ENCODE results near the gene TMEM200B.
"Not testable (repeated sequence)": the region's sequence is repeated elsewhere in the genome, so short reads cannot be mapped to it uniquely, and the experiment has no call there.

TMEM200B gene

GRCh38 chr1:29123887-29124365 lies at the start of gene TMEM200B:
TMEM200B (minus strand) TSS chr1:29123903; CDS start chr1:29121828, 2,075 bp downstream.
- no peak for DNase-seq (ENCODE audit: extremely low read depth in 1 of 2, low read depth in 1 of 2)

DNA sequence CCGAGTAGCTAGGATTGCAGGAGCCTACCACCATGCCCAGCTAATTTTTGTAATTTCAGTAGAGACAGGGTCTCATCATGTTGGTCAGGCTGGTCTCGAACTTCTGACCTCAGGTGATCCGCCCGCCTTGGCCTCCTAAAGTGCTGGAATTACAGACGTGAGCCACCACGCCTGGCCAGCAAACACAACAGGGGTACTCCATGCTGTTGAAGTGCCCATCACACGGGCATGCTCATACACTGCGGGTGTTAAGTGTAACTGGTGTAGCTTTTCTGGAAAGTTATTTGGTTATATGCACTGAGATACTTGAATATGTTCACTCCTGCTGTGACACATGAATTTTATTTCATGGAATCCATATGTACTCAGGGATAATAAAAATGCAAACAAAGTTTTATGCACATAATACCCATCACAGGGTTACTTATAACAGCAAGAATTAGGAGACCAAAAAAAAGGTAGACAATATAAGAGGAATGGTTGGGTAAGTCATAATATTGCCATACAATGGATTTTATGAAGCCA lies 48.8 kb upstream of the TMEM200B start:
- no peak for DNase-seq (ENCODE audit: extremely low read depth in 1 of 2, low read depth in 1 of 2)

GRCh38 chr1:29171521-29171920 lies 47.8 kb upstream of the TMEM200B start:
- DNase-seq (ENCODE audit: extremely low read depth in 1 of 2, low read depth in 1 of 2): no peak

- no peak for DNase-seq (ENCODE audit: extremely low read depth in 1 of 2, low read depth in 1 of 2)
Observed at GRCh38 chr1:29171089-29171488, 47.4 kb upstream of the TMEM200B start.

DNA sequence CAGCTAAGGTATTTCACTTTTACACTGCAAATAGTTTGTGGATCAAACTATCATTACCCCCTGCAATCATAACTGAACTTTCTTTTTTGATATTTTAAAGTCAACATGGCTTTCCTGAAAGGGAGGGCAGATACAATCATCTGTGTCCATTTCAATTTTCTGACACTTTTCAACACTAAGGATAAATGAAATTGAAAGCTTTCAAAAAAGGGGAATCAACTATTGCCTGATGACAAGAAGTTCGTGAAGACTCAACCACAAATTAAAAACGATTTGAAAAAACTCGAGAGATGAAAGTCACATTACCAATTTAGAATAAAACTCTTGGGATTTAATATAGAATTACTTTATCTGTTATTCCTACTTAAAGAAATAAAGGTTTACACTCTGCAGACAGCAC lies 46.3 kb upstream of the TMEM200B start:
- no peak for DNase-seq (ENCODE audit: extremely low read depth in 1 of 2, low read depth in 1 of 2)

GRCh38 chr1:29167904-29168303 lies 44.2 kb upstream of the TMEM200B start:
- no peak for DNase-seq (ENCODE audit: extremely low read depth in 1 of 2, low read depth in 1 of 2)

GRCh38 chr1:29166291-29166878 lies 42.7 kb upstream of the TMEM200B start:
- no peak for DNase-seq (ENCODE audit: extremely low read depth in 1 of 2, low read depth in 1 of 2)

GRCh38 chr1:29164588-29164987 lies 40.9 kb upstream of the TMEM200B start:
- DNase-seq (ENCODE audit: extremely low read depth in 1 of 2, low read depth in 1 of 2): no peak

DNA sequence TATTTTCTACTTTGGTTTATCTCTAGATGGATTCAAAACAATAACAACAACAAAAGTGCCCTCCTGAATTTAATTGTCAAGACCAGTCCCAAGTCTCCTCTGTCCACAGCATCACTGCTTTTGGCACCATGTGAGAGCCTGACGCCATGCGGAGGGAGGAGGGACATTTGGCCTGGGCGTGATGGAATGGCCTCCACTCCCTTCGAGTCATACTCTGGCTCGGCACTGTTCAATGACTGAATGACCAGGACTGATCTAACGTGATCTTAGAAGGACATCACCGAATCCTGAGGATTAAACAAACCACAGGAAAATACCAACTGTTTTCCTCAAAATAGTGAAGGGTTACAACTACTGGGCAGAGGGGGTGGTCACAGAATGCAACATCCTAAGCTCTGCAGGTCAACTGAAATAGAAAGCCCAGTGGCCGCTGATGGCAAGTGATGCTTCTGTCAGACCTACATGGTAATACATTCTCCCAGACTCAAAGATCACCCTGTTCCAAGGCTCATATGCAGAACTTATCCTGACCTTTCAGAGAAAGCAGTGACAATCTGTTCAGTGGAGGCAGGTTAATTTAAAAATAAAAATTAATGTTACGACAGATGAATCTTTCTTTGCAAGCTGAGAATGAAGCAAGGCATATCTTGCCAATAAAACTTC lies 38.9 kb upstream of the TMEM200B start:
- DNase-seq (ENCODE audit: extremely low read depth in 1 of 2, low read depth in 1 of 2): no peak

DNA sequence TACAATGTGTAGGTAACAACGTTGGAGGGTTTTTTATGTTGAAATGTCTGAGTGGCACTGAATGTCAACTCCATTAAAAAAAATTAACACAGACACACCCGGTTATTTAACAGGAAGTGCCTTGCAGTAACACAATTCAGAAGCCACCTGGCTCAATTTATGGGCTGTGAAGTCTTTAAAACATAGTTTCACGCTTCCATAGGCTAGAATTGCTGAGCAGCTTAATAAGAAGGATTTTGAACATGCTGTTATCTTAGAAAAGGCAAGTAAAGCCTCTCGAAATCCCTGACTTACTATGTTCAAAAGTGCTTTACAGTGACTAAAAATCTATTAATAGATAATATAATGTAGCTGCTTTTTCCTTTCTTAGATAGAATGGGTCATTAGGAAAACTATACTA lies 38.3 kb upstream of the TMEM200B start:
- no peak for DNase-seq (ENCODE audit: extremely low read depth in 1 of 2, low read depth in 1 of 2)

DNA sequence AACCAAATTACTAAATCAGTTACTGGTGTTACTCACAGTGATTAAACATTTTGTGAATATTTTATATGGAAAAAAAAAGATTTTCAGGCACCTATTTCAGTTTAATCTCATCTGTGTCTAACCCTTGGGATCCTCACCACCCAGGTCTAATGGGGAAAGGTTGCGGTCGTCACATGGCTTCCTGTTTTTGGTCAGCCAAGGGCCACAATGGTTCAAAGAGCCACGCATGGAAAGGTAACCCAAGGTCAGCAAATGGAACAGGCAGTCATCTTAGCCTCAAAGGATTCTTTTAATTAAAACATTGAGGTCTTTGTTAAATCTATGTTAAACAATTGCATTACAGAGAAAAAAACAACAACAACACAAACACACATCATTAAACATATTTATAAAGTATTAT lies 36.1 kb upstream of the TMEM200B start:
- DNase-seq (ENCODE audit: extremely low read depth in 1 of 2, low read depth in 1 of 2): no peak

DNA sequence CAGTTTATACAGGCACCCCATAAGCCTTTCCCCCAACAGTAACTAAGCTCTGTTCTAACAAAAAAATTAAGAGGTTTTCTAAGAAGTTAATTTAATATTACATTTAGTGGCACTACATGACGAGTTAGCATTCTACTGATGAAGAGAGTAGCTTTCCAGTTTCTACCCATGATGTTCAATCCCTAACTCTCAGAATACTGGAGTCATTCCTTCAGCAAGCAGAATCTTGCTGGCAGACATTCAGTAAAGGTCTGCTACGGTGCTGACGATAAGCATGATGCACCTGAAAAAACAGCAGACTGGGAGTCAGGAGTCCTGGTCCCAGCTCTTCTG lies 33.5 kb upstream of the TMEM200B start:
- DNase-seq (ENCODE audit: extremely low read depth in 1 of 2, low read depth in 1 of 2): no peak

DNA sequence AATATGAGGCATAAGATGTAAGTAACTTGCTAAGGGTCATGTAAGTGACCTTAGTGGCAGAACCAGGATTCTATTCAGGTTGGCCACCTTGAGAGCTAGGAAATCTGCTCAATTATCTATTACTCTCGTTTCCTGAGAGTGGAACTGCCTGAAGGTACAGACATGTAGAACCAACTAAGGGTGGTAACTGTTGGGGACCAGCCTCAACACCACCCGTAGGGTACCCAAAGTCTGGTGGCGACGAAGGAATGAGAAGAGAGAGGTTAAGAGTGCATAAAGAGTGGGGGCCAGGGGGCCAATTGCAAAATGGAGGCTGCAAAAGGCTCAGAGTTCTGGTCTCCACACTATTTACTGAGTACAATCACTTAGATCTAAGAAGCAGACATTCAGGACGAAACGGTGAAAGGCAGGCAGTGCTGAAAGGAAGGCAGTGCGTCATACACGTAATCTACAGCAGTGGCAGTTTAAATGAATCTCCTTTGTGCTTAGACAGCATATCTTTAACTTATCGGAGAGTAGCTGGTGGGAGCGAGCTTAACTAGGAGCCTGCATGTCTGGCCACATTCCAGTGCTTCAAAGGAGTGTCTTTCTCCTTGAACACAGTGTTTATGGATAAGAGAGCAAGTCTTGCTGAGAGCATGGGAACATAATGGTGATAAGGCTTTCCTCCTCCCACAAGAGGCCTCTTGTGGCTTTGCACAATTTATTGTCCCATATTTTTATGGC lies 33.0 kb upstream of the TMEM200B start:
- DNase-seq (ENCODE audit: extremely low read depth in 1 of 2, low read depth in 1 of 2): no peak

DNA sequence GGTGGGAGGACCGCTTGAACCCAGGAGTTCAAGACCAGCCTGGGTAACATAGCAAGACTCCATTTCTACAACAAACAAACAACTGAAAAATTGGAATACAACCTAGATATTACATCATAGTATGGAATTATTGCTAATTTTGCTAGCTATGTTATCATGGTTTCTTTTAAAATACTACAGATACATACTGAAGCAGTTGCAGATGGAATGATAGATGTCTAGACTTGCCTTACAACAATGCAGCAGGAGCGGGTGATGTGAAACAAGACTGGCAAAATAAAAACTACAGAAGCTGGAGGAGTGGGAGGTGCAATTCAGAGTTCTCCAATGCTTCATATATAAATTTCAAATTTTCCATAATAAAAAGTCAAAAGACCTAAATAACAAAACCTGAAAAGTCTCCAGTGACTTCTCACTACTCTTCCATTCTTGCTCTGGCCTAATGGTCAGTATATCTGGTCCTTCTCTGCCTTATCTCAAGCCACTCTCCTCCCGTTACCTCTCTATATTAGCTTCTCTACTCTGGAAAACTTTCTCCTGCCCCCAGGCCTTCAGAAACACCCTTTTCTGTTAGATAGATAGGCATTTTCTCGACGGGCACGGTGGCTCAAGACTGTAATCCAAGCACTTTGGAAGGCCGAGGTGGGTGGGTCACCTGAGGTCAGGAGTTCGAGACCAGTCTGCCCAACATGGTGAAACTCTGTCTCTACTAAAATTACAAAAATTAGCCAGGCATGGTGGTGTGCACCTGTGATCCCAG lies 28.5 kb upstream of the TMEM200B start:
- no peak for DNase-seq (ENCODE audit: extremely low read depth in 1 of 2, low read depth in 1 of 2)

- DNase-seq (ENCODE audit: extremely low read depth in 1 of 2, low read depth in 1 of 2): not testable (repeated sequence)
Observed at GRCh38 chr1:29150346-29150745, 26.6 kb upstream of the TMEM200B start.

GRCh38 chr1:29148656-29149491 lies 25.2 kb upstream of the TMEM200B start:
- DNase-seq (ENCODE audit: extremely low read depth in 1 of 2, low read depth in 1 of 2): no peak

DNA sequence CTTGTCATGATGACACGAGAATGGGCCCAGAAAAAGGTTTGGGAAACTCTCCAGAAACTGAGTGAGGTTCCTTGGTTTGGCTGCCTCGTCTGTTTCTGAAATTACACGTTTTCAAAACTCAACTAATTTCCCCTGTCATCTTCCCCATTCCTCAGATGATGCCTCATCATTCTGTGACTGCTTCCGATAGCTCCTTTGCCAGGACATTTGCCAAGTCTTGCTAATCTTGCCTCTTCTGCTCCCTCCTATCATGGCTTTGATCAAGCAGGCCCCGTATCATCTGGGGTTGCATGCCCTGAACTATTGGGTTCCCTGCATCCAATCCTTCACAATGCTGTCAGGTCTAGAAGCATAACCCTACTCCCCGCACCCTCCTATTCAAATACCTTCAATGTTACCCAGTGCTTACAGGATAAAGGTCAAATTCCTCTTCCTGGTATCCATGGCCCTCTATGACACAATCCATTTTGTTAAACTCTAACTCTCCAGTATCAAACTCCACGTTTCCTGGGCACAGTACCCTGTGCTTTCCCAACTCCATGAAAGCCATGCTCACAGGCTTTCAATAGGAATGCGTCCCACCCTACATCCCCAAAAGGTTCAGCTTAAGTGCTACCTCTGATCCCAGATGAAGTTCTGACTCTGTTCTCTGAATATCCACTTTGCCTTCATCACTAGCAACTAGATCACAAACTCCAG lies 22.2 kb upstream of the TMEM200B start:
- DNase-seq (ENCODE audit: extremely low read depth in 1 of 2, low read depth in 1 of 2): no peak

DNA sequence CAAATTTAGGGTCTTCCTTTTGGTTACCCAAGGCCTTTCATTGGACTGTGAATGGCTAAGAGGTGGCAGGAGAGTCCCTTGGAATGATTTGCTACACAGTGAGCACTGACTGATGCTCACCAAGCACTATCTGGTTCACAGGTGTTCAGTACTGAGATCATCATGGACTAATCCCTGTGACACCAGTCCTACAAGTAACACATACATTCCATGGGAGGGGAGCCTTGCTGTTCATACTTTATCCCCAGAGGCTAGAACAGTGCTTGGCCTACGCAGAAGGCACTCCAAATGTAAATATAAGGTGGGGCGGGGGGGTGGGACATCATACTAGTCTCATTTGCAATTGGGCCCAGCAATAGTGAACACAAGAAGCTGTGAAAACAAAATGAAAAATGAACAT lies 20.5 kb upstream of the TMEM200B start:
- DNase-seq (ENCODE audit: extremely low read depth in 1 of 2, low read depth in 1 of 2): no peak

GRCh38 chr1:29142714-29143113 lies 19.0 kb upstream of the TMEM200B start:
- DNase-seq (ENCODE audit: extremely low read depth in 1 of 2, low read depth in 1 of 2): no peak
